ENCODE measurements around the gene CFAP298.

- TF ChIP-seq CTCF (IDR thresholded peaks at IDR 0.05) (no peak), POLR2A (IDR thresholded peaks at IDR 0.05) (no peak)
These were observed 53.1 kb downstream of the CFAP298 start for GRCh38 chr21:32559006-32559610.

All from lower leg skin (tissue), 3 donors.